ENCODE results near the gene TRIP12.
"Not testable (repeated sequence)": the region's sequence is repeated elsewhere in the genome, so short reads cannot be mapped to it uniquely, and the experiment has no call there.

The TRIP12 gene

GRCh38 chr2:229921892-229922448 lies at the start of gene TRIP12:
TRIP12 (minus strand) TSS chr2:229922009; CDS start chr2:229880079, 41,930 bp downstream.
- peak; percentile 95 for DNase-seq (ENCODE audit: low read depth)
- no peak for TF ChIP-seq CTCF (conservative IDR thresholded peaks at IDR 0.05; ENCODE audit: control insufficient read depth, insufficient read depth, low read depth, low read length)
- H3K4me3 ChIP-seq (ENCODE audit: control insufficient read depth, low read depth, low read length) = peak within 1 kb of the TSS; percentile 86

GRCh38 chr2:229971298-229971790 lies 49.5 kb upstream of the TRIP12 start:
- no peak overlapping the region for H3K4me3 ChIP-seq (ENCODE audit: control insufficient read depth, low read depth, low read length)
- no peak for TF ChIP-seq CTCF (conservative IDR thresholded peaks at IDR 0.05; ENCODE audit: control insufficient read depth, insufficient read depth, low read depth, low read length)
- no peak for DNase-seq (ENCODE audit: low read depth)

GRCh38 chr2:229970406-229970805 lies 48.6 kb upstream of the TRIP12 start:
- no peak overlapping the region for H3K4me3 ChIP-seq (ENCODE audit: control insufficient read depth, low read depth, low read length)
- TF ChIP-seq CTCF (conservative IDR thresholded peaks at IDR 0.05; ENCODE audit: control insufficient read depth, insufficient read depth, low read depth, low read length) = no peak
- no peak for DNase-seq (ENCODE audit: low read depth)

GRCh38 chr2:229969921-229970320 lies 48.1 kb upstream of the TRIP12 start:
- no peak for DNase-seq (ENCODE audit: low read depth)
- TF ChIP-seq CTCF (conservative IDR thresholded peaks at IDR 0.05; ENCODE audit: control insufficient read depth, insufficient read depth, low read depth, low read length) = no peak
- H3K4me3 ChIP-seq (ENCODE audit: control insufficient read depth, low read depth, low read length) = no peak overlapping the region

- peak; percentile 13 for DNase-seq (ENCODE audit: low read depth)
- not testable (repeated sequence) for H3K4me3 ChIP-seq (ENCODE audit: control insufficient read depth, low read depth, low read length)
These were observed 41.8 kb upstream of the TRIP12 start for GRCh38 chr2:229963596-229963995.

GRCh38 chr2:229956491-229956890 lies 34.7 kb upstream of the TRIP12 start:
- H3K4me3 ChIP-seq (ENCODE audit: control insufficient read depth, low read depth, low read length) = no peak overlapping the region
- DNase-seq (ENCODE audit: low read depth) = no peak
- TF ChIP-seq CTCF (conservative IDR thresholded peaks at IDR 0.05; ENCODE audit: control insufficient read depth, insufficient read depth, low read depth, low read length) = no peak

GRCh38 chr2:229955663-229956062 lies 33.9 kb upstream of the TRIP12 start:
- no peak overlapping the region for H3K4me3 ChIP-seq (ENCODE audit: control insufficient read depth, low read depth, low read length)
- no peak for TF ChIP-seq CTCF (conservative IDR thresholded peaks at IDR 0.05; ENCODE audit: control insufficient read depth, insufficient read depth, low read depth, low read length)
- no peak for DNase-seq (ENCODE audit: low read depth)
